Spleen (tissue), 7 donors: Measurements from ENCODE around the gene LIMK1.

Experiments used
- CTCF ChIP-seq, 11 experiments: fragments of 200-600 bp in 7 of 11; fragments of 450-650 bp in 4 of 11; sonication (generic) in 4 of 11; IDR thresholded peaks in 8 of 11; conservative IDR thresholded peaks in 3 of 11; 1 replicate in 7 of 11; 2 replicates in 4 of 11; pipeline versions ENCODE4 v1.4.0 to v1.8.0; 2016 to 2021; ENCODE audit warnings: antibody characterized with exemption in 11 of 11, inconsistent platforms in 4 of 11, mild to moderate bottlenecking in 1 of 11
- POLR2A ChIP-seq, 3 donors: fragments of 450-650 bp; IDR thresholded peaks; one replicate each; pipeline ENCODE4 v1.5.1; 2017; ENCODE audit warnings: antibody characterized with exemption in 3 of 3, mild to moderate bottlenecking in 1 of 3
- donor health status: DM: no; HTN: no; CAD: no; lungs with moderate emphysema.
- donor health status: DM: no; HTN: no; CAD: no.
- donor health status: DM: no; HTN: no; CAD: no.

GRCh38 chr7:74093671-74094223 lies 10.1 kb downstream of the LIMK1 start:
- TF ChIP-seq POLR2A (IDR thresholded peaks at IDR 0.05) (no peak), CTCF (IDR thresholded peaks at IDR 0.05 in 8 of 11, conservative IDR thresholded peaks at IDR 0.05 in 3 of 11) (no peak)
